Measurements from ENCODE around the gene ADAMTS17.

Gene ADAMTS17

DNA sequence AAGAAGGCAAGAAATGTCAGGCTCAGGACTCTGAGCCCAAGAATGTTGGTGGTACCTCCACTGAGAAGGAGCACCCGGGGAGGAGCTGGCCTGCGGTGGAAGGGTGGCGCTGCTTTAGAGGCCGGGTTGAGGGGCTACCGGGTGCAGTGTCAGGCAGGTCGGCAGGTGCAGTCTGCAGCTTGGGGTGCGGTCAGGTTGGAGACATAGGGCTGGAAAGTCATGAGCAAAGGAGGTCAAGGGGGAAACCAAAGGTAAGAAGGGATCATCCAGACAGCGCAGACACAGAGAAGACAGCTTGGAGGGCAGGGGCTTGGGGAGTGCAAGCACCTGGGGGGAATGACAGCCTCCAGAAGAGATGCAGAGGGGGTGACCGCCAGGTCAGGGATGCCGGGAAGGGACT is 334.2 kb downstream of the ADAMTS17 start:
- DNase-seq = no peak

DNA sequence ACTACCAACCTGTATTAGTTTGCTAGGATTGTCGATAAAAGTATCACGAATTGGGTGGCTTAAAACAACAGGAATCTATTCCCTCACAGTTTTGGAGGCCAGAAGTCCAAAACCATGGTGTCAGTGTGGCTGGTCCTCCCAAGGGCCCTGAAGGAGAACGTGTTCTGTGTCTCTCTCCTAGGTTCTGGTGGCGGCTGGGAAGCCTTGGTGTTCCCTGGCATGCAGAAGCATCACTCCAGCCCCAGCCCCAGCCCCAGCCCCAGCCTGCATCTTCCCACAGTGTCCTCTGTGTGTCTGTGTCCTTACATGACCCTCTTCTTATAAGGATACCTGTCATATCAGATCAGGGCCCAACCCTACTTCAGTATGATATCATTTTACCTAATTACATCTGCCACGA is 336.1 kb downstream of the ADAMTS17 start:
- no peak for DNase-seq

- no peak for DNase-seq
Measured at GRCh38 chr15:100005013-100005412, 336.8 kb downstream of the ADAMTS17 start.

DNA sequence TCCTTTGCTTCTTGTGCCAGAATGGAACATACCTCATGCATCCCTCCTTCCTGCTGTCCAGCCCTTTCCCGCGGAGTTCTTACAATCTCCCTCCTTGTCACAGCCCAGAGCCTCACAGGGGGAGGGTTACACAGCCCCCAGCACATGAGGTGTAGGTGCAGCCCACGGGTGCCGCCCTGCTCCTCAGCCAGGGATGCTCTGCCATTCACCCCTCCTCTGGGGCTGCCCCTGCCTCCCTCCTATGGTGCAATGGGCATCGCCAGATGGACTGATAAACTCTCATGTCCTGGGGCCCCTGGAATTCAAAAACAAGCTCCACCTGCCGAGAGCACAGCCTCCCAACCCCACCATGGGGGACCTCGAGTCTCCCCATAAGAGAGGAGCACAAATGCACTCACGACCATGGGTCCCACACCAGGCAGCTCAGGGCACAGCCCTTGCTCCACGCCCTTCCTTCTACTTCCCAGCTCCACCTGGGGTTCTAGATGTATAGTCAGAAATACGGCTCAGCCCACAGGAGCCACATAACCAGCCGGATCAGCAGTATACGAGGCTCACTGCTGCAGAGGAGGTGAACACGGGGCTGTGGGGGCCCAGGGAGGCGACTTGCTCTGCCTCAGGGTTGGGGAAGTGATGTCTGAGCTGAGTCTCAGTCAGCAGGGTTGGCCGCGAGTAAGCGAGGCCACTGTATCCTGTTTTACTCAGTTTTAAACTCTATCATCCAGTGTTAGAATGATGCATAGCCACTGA is 338.8 kb downstream of the ADAMTS17 start:
- DNase-seq = no peak

- no peak for DNase-seq
Measured at GRCh38 chr15:100002086-100002620, 339.6 kb downstream of the ADAMTS17 start.

DNA sequence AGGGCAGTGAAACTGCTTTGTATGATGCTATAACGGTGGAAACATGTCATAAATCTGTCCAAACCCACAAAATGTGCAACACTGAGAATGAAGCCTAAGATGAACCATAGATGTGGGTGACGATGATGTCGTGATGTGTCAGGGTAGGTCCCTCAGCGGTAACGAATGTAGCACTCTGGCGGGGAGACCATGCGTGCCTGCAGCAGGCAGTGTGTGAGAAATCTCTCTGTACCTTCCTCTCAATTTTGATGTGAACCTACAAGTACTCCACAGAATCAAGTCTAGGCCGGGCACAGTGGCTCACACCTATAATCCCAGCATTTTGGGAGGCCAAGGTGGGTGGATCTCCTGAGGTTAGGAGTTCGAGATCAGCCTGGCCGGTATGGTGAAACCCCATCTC is 340.4 kb downstream of the ADAMTS17 start:
- no peak for DNase-seq

GRCh38 chr15:99999282-100000070 is 342.3 kb downstream of the ADAMTS17 start:
- DNase-seq = no peak

DNA sequence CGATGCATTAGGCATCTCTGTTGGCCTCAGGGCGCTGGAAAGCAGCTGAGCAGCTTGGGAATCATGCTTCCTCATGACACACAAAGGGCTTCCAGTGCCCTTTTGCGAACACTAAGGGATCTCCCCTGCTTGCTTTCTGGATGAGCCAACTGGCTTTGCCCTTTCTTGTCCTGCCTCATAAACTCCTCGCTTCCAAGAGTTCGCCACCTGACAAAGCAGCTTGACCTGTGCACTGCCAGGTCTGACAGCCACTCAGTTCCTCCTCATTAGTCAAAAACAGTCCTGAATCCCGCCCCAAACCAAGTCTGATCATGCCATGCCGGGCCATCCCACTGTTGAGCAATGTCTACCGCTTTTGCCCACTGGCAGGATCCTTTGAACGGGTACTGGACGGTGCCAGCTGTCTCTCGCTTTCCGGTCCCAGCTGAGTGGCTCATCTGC is 343.1 kb downstream of the ADAMTS17 start:
- no peak for DNase-seq

- DNase-seq = no peak
Measured at GRCh38 chr15:99997112-99997651, 344.6 kb downstream of the ADAMTS17 start.

DNA sequence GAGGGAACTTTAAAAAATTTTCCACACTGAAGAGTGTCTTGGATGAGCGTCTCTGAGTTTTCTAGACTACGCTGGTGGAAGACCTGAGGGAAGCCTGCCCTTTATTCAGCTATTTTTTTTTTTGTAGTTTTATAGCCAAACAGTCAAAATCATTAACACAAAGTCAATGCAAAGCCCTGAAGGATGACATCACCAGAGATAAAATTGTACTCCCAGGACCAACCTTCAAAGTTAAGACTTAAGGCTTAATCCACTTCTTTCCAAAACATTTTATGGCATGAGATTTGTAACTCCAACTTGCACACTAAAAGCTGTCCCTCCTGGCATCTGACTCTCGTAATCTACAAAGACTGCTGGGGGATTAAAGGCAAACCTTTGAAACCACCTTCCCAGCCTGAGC is 345.1 kb downstream of the ADAMTS17 start:
- no peak for DNase-seq

GRCh38 chr15:99995543-99995942 is 346.2 kb downstream of the ADAMTS17 start:
- no peak for DNase-seq

DNA sequence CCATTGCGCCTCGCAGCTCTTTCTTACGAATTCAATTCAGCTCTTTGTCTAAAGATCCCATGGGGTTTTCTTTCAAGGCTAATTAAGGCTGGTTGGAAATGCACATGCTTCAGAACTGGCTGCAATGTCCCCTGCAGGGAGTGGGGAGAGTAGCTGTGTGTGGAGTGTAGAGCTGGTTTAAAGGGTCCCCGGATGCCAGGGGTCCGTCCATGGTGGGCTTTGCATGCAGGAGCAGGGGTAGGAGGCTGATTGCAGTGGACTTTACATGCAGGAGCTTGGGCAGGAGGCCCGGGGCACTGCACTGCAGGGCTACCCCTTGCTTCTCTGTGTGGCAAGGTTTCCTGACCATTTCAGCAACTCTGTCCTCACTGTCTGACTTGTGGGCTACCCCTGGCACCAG is 346.9 kb downstream of the ADAMTS17 start:
- DNase-seq = no peak

GRCh38 chr15:99993681-99994131 is 348.1 kb downstream of the ADAMTS17 start:
- no peak for DNase-seq

GRCh38 chr15:99993262-99993661 is 348.5 kb downstream of the ADAMTS17 start:
- no peak for DNase-seq

DNA sequence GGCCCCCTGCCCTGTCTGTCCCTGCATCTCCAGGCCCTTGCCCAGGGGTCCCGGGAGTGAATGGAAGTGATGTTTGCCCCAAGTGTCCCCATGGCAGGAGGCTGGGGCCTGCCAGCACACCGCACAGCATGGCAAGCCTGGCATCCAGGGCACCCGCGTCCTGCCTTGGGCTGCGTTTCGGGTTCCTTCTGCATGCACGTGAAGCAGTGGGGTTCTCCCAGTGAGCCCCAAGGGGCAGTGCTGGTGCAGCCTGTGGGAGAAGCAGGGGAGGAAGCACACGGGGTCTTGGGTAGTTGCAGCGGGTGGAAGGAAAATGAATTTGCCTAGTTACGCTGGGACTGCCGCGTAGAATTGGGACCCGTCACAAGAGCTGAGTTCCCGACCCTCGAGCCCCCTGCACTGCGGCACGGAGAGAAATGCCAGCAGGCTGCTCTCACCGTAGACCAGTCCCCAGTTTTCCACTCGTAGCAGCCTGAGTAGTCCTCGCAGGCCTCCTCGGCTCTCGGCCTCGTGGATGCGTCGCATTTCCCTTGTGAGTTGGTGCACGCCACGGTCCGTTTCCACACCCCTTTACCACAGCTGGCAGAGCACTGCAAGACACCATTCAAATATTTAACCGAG is 349.1 kb downstream of the ADAMTS17 start:
- no peak for DNase-seq

- DNase-seq = no peak
Measured at GRCh38 chr15:99989095-99989494, 352.7 kb downstream of the ADAMTS17 start.

DNA sequence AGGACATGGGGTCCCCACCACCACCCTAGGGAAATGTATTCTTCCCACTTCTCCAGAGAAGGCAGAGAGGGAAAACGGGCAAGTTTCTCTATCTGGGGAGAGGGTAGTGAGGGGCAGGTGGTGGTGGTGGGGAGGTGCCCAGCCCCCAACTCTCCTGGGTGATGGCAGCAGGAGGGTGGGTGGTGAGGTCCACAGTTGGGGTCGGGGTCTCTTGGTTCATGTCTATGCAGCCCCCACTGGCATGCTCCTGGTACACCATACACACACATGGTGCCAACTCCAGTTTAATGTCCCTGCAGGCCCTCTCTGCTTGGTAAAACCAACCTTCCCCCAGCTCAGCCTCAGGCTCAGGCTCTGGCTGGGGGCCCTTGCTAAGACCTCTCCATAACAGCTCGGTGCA is 354.1 kb downstream of the ADAMTS17 start:
- DNase-seq = no peak

DNA sequence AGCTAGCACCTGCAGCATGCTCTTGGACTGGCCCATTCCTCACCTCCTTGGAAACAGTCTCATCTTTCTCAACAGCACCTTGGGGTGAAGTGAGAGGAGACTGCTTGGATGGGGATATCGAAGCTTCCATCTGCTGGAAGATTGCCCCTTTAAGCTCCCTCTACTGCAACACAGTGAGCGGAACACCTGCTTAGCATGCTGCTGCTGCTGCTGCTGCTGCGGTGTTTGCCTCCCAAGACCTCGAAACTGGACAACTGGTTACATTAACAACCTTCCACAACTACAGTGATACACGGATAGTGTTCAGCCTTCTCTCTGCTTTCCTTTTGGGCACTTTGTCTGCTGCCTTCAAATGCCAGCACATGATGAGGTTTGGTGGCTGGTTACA is 354.7 kb downstream of the ADAMTS17 start:
- no peak for DNase-seq

- DNase-seq = peak; percentile 14 to 56
Measured at GRCh38 chr15:99986297-99987118, 355.3 kb downstream of the ADAMTS17 start.

DNA sequence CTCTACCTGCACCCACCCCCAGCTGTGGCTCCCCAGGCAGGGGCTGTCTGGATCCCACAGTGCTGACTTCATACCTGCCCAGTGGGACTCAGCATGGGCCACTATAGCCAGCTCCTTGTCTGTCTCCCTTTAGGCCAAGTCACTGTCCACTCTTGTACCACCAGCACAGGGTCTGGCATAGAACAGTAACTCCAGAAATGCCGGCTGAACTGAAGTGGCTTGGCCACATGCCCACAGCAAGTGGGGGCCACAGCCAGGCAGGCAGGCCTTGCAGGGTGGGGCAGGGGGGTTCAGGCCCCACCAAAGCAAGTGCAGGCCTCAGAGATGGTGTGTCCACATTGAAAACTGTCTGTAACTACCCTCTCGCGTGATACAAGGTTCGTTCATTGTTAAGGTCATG is 355.9 kb downstream of the ADAMTS17 start:
- DNase-seq = no peak

DNA sequence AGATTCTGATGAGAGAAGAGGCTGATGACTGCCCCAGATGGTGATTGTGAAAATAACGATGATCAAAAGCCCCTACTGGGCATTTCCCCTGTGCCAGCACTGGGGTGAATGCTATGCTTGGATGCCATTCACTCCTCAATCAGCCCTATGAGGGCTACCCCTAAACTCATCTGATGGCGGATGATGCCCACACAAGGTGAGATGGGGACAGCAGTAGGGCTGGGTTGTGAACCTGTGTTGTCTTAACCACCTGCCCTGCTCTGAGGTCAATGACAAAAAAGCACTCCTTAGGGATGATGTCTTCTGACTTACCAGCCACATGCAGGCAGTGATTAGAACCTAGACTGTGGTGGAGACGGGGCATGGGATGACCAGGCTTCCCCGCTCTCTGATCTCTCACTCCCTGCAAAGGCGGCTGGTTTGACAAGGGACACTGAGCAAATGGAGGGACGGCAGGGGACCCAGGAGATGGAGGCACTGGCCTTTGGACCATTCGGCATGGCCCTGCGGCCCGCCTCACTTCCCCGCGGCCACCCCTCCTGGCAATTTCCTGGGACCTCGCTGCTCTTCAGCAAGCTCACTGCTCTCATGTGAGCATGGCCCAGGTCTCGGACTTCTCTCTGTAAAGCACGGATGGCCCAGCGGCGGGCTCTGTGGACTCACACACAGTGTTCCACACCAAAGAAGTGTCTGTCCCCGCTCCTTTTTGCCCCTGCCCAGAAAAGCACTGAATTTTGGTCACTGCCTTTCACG is 357.1 kb downstream of the ADAMTS17 start:
- DNase-seq = no peak

Data from hippocampal formation (tissue), 2 donors.